Activated CD8-positive, alpha-beta T cell treated with anti-CD3 and anti-CD28 coated beads for 36 hours (primary cell): ENCODE measurements around the gene CCN2. TPM values are rescaled to one million over a fixed set of nuclear protein-coding genes. Genes with fewer than 3 reads are reported as not detected.

ENCODE experiments used
- ATAC-seq: fragments of 200-7000 bp; cut with Tn5 transposase; one replicate; pipeline ENCODE4 v1.10.0; 2021; ENCODE audit warnings: mild to moderate bottlenecking, moderate library complexity
- CTCF ChIA-PET: fragments of 350-600 bp; sonication (Branson Sonifier 250); formaldehyde crosslinking; loops from one replicate; lab custom pipeline; 2021; ENCODE audit warnings: antibody characterized with exemption; lab: Charles Lee
- POLR2A ChIA-PET: fragments of 350-600 bp; sonication (Branson Sonifier 250); formaldehyde crosslinking; loops from one replicate; lab custom pipeline; 2021; ENCODE audit warnings: antibody characterized with exemption; lab: Charles Lee
- DNase-seq: peaks from one replicate; pipeline ENCODE4 v3.0.0-alpha.2; 2020
- H3K27ac Mint-ChIP-seq: one replicate; pipeline ENCODE4 v1.8.0; 2021; ENCODE audit warnings: mild to moderate bottlenecking, mixed read lengths
- H3K27me3 Mint-ChIP-seq: one replicate; pipeline ENCODE4 v1.8.0; 2021; ENCODE audit warnings: mixed read lengths
- H3K36me3 Mint-ChIP-seq: one replicate; pipeline ENCODE4 v1.8.0; 2021; ENCODE audit warnings: low read depth, mixed read lengths
- H3K4me1 Mint-ChIP-seq: one replicate; pipeline ENCODE4 v1.8.0; 2021; ENCODE audit warnings: low read depth, mixed read lengths
- H3K4me3 Mint-ChIP-seq: one replicate; pipeline ENCODE4 v1.8.0; 2021; ENCODE audit warnings: mild to moderate bottlenecking, moderate library complexity, mixed read lengths
- H3K9me3 Mint-ChIP-seq: one replicate; pipeline ENCODE4 v1.8.0; 2021; ENCODE audit warnings: mixed read lengths
- CTCF ChIP-seq: fragments of 200-600 bp; IDR thresholded peaks from one replicate; pipeline ENCODE4 v1.8.0; 2022; ENCODE audit warnings: antibody characterized with exemption, mild to moderate bottlenecking
- intact Hi-C: fragments of 100-400 bp; cut with micrococcal nuclease; formaldehyde crosslinking; loops from one replicate; pipeline ENCODE4 v1.10.0; 2022
- total RNA-seq, 2 experiments: library from RNA; stranded (reverse); gene quantifications; one replicate each; pipeline ENCODE4 v1.2.3, GENCODE V29; 2021

CCN2 gene
- not detected for total RNA-seq

- ATAC-seq (peak; percentile 42), DNase-seq (peak; percentile 13)
- no peak for TF ChIP-seq CTCF
- Mint-ChIP-seq H3K27ac (no peak within 1 kb of the TSS), H3K4me1 (peaks cover 10% of the 10 kb centered on the region), H3K27me3 (peaks cover 69% of the 10 kb centered on the region), H3K4me3 (peak within 1 kb of the TSS; percentile 65), H3K36me3 (no peaks in the 10 kb centered on the region), H3K9me3 (no peaks in the 10 kb centered on the region)
- intact Hi-C loops, result no loop called here
- CTCF ChIA-PET, result interaction anchor here (1.3 kb wide), 1 partner anchor 28 kb away, joined by 3 read pairs; no protein-coding TSS in a partner anchor
- POLR2A ChIA-PET, result no interaction called here
Observed at GRCh38 chr6:131950767-131951575, at the start of gene CCN2. Gene CCN2 (minus strand): TSS chr6:131951372. CDS start chr6:131951172, 200 bp downstream.

- ATAC-seq, result no peak
- no peak overlapping the region for H3K27ac Mint-ChIP-seq
- intact Hi-C loops, result no loop called here
- peaks cover 3% of the 10 kb centered on the region for H3K9me3 Mint-ChIP-seq
- no peaks in the 10 kb centered on the region for H3K36me3 Mint-ChIP-seq
- ChIA-PET POLR2A (no interaction called here), CTCF (interaction anchor here (0.9 kb wide), 1 partner anchor 85 kb away, joined by 3 read pairs; no protein-coding TSS in a partner anchor)
- no peak overlapping the region for H3K4me3 Mint-ChIP-seq
- no peak for TF ChIP-seq CTCF
- no peaks in the 10 kb centered on the region for H3K27me3 Mint-ChIP-seq
- no peak for DNase-seq
- H3K4me1 Mint-ChIP-seq, result no peaks in the 10 kb centered on the region
Observed at GRCh38 chr6:132000296-132000695, 49.1 kb upstream of the CCN2 start.

- CTCF ChIA-PET, result no interaction called here
Observed at GRCh38 chr6:131999545-132000146, 48.5 kb upstream of the CCN2 start.

GRCh38 chr6:131998255-131998982, 47.2 kb upstream of the CCN2 start:
- ChIA-PET CTCF (interaction anchor here (0.7 kb wide), 1 partner anchor 269 kb away, joined by 3 read pairs; no protein-coding TSS in a partner anchor), POLR2A (no interaction called here)
- Mint-ChIP-seq H3K4me3 (no peak overlapping the region), H3K4me1 (no peaks in the 10 kb centered on the region), H3K9me3 (peaks cover 3% of the 10 kb centered on the region), H3K27ac (no peak overlapping the region), H3K36me3 (no peaks in the 10 kb centered on the region), H3K27me3 (no peaks in the 10 kb centered on the region)
- ATAC-seq, result no peak
- TF ChIP-seq CTCF, result no peak
- intact Hi-C loops, result no loop called here
- no peak for DNase-seq

More at GRCh38 chr6:131999545-132000146, 48.5 kb upstream of the CCN2 start:
- no peak for TF ChIP-seq CTCF
- peaks cover 3% of the 10 kb centered on the region for H3K9me3 Mint-ChIP-seq
- ATAC-seq, result no peak
- POLR2A ChIA-PET, result no interaction called here
- no peaks in the 10 kb centered on the region for H3K27me3 Mint-ChIP-seq
- H3K27ac Mint-ChIP-seq, result no peak overlapping the region
- DNase-seq, result no peak
- no peaks in the 10 kb centered on the region for H3K36me3 Mint-ChIP-seq
- no peaks in the 10 kb centered on the region for H3K4me1 Mint-ChIP-seq
- no peak overlapping the region for H3K4me3 Mint-ChIP-seq
- intact Hi-C loops, result no loop called here
